UCSD-AML1 (cell line): ENCODE data around the gene ARHGEF26.

Experiments
- DNase-seq: peaks from one replicate; lab custom pipeline; 2025; ENCODE audit not compliant: unreplicated experiment; lab: John Stamatoyannopoulos, UW

ARHGEF26 gene

DNA sequence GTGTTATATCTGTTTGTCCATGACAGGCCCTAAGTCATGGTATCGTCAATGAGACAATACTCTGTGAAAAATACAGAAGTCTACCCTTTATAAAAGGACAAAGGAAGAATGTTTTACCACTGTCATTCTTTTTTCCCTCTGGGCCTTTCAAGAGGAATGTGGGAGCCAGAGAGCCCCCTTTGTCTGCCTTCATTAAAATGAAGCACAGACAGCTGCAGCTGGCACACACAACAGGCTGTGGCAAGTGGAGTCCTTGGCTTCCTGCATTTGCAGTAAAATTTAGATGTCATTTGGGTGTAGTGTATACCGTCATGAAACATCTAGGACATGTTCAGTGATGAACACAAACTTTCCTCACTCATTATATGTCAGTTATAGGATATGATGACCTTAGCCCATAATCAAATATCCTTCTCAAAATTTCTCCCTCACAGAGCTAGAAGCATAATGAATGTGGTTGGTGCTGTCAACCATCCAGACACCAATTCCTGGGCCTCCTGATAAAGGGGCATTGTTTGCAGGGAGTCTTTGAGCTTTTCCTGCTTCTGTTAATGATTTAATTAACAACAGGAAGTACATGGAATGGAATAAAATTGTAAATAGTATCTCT is 126.7 kb downstream of the ARHGEF26 start:
- DNase-seq, result no peak

DNA sequence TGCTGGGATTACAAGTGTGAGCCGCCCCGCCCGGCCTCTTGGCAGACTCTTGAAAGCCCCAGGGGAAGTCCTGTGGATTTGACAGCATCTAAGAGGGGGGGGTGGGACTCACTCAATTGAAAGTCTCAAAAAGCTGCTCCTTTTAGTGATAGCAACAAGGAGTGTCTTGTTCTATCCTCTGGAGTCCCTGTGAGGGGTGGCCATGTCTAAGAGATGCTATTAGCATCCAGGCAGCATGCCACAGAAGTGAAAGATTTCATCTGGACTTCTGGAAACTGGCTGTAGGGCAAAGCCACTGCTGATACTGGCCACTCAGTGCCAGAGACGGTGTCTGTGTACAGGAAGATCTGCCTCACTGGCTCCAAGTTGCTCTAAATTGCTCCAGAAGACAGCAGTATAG is 129.1 kb downstream of the ARHGEF26 start:
- DNase-seq, result no peak

DNA sequence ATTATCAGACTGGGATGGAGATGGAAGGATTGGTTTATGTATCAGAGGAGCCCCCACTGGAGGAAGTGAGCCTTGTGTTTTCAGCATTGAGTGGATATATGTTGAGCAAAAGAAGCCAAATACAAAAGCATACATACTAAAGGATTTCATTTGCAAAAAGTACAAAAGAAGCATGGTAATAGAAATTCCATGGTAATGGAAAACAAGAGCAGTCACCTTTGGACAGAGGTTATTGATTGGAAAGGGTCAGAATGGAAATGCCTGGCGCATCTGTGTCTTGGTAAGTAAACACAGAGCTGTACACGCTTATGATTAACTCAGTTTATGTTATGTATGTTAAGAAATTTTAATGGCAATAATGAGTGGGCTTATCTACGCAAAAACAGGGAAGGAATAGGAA is 130.4 kb downstream of the ARHGEF26 start:
- no peak for DNase-seq

DNA sequence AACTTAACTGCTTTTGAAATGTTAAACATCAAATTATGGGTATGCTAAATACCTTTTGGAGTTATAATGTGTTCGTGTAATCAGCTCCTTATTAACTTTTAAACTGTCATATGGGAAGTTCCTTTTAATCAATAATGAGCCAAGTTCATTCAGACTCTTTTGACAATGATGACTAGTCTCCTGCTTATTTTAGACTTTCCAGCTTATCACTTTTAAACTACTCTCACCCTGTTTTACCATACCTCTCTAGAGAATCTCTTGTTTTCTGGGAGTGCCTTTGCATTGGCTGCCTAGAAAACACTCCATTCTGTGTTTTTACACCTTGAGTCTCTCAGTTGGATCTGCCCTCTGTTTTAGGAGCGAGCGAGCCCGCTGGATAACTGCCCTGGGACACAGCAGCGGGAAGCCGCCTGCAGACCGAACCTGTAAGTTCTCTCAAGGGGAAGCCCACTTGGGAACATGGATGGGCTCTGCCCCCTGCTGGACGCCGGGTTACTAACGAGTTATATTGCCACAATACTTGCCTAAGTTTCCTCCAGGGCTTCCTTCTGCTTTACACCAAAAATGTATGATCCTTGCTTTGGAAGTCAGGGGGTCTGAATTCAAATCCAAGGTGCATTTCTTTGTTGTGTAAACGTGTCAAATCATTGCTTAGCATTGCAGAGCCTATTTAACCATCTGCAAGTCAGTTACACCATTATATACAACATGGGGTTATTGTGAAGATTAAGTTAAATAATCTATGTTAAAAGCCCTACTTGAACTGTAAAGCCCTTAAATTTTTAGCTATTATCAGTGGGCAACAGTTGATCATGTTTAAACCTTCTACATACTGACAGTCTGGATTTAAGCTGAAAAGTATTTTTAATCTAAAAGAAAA is 131.8 kb downstream of the ARHGEF26 start:
- peak; percentile 83 for DNase-seq

DNA sequence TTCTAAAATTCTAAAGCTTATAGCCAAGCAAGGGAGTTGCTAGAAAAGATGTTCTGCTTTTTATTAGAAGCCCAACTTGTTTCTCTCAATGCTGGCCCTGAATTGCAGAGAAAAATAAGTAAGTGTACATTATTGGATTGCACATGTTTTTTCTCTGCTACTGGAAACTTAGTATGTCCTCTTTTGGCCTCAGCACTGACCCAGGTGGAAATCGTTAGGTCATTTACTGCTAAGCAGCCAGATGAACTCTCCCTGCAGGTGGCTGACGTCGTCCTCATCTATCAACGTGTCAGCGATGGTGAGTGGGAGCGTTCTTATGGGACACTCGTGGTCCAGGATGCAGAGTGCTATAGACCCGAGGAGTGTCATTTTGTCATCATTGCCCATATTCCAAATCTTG is 133.3 kb downstream of the ARHGEF26 start:
- DNase-seq, result no peak

DNA sequence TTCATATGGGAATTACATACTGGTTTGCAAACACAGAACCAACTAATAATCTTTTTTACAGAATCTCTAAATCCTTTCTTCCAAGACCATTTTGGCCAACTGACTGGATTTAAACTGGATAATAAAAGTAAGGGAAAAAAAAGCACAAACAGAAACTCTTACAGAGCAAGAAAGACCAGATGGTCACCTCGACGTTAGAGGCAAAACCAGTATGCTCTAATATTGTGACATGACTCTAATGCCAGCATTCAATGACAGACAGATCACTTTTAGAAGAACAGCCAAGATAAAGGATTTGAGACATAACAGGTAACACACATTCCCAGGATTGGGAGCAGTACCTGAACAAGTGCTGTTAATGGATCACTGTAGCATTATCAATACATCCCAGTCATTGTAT is 152.2 kb downstream of the ARHGEF26 start:
- DNase-seq, result no peak

DNA sequence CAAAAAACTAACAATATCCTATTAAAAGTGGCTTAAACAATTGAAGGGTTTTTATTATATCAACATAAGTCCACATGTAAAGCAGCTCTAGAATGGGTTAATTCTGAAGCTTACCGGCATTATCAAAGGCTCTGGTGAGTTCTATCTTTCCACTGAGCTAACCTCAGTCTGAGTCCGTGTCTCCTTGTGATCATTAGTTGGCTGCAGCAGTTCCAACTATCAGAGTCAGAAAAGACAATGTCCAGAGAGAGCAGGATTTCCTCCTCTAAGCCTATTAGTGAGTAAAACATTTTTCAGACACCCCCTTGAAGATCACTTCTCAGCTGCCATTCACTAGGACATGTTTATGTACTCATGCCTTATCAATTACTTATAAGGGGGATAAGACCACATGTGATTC is 153.2 kb downstream of the ARHGEF26 start:
- no peak for DNase-seq

DNA sequence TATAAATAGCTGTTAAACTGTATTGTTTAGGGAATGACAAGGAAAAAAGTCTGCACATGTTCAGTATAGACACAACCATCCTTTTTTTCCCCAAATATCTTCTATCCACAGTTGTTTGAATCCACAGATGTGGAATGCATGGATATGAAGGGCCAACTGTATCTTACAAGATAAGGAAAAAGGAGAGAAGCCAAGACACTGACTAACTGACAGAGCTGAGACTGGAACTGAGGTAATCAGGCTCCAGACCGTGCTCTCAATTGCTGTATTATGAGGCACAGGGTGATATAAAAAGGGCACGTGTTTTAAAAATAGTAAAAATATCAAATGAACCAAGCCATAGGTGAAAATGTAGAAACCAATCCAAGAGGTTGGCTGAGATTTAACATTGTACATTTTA is 154.1 kb downstream of the ARHGEF26 start:
- no peak for DNase-seq

DNA sequence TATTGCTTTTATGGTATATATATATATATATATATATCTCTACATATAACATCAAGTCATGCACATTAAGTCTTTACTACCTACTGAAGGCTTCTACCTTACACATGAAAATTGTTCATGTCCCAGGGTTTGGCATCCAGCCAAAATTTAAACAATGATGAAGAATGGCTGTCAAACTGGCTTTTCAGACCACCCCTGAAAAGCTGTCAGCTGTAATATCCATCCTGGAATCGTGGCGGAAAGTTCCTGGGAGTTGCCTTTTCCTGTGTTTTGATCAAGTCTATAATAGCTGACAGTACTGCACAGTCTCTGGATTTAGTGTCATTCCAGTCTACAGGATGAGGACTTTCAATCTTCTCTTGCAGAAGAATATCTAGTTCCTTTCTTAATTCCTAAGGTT is 154.8 kb downstream of the ARHGEF26 start:
- no peak for DNase-seq

DNA sequence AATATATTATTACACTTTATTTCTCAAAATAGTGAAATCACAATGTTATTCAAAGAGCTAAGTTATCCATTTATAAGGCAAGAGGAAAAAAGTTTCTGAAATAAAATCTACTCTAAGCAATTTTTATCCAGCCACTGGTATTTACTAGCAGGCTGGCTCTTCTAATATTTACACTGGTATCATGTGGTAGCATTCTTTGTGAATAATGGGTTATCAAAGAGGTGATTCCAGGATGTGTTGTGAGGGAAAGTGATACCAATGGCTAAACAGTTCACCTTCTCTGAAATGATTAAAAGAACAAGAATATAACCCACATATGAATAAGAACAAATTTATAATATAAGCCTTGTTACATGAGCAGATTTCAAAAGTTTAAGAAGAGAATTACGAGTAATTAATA is 159.0 kb downstream of the ARHGEF26 start:
- no peak for DNase-seq

DNA sequence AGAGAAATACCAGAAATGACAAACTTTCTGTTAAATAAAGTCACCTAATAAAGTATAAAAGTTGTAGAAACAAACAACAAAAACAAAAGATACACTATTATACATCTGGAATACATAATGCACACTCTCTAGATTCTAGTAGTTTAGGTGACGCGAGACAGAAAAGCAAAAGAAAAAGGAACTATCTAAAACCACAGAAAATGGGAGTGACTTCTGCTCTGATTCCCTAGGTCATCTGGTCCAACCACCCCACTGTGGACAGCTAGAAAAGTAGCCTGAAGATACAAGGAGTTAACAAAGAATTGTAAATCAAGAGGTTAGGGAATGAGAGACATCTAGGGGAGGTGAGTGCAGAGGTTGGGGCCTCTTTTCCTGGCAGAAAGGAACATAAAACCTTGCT is 164.0 kb downstream of the ARHGEF26 start:
- DNase-seq, result no peak

DNA sequence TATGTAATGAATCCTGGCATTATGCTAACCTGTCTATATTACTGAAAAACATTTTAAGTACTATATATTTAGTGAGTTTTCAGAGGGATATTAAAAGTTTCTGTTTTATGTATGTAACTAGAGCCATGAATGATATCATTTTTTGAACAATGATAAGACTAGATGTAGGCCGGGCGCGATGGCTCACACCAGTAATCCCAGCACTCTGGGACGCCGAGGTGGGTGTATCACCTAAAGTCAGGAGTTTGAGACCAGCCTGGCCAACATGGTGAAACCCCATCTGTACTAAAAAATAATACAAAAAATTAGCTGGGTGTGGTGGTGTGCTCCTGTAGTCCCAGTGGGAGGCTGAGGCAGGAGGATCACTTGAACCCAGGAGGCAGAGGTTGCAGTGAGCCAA is 169.0 kb downstream of the ARHGEF26 start:
- no peak for DNase-seq

DNA sequence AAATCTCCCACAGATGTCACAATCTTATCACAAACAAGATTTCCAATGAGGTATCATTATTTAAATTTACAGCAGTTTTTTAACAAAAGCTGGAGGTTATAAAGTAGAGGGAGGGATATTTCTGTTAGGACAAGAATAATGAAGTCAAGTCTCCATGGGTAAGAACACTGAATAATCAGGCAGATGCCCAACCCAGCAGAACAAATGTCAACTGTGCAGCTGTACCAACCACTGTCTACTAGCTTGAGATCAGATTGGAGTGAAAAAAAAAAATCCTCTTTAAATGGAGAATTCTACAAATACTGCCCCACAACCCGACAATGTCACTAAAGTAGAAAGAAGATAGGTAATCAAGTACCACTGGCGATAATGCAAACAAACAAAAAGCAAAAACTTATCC is 172.8 kb downstream of the ARHGEF26 start:
- DNase-seq, result no peak

DNA sequence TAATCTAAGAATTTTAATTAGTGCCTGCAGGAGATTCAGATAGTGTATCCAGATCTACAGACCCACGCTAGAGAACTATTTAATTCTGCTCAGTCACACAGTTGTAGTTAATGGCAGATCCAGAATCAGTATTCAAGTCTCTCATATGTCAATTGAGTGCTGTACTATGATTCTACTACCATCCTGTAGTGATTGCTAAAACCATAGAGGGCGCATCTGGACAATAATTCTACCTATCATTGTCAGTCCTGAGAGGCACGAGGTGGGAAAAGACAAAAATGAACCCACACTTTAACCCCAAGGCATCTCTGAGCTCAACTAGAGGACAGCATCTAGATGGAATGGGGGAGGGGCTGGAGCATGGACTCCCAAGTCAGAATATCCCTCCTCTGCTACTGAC is 180.4 kb downstream of the ARHGEF26 start:
- DNase-seq, result no peak

DNA sequence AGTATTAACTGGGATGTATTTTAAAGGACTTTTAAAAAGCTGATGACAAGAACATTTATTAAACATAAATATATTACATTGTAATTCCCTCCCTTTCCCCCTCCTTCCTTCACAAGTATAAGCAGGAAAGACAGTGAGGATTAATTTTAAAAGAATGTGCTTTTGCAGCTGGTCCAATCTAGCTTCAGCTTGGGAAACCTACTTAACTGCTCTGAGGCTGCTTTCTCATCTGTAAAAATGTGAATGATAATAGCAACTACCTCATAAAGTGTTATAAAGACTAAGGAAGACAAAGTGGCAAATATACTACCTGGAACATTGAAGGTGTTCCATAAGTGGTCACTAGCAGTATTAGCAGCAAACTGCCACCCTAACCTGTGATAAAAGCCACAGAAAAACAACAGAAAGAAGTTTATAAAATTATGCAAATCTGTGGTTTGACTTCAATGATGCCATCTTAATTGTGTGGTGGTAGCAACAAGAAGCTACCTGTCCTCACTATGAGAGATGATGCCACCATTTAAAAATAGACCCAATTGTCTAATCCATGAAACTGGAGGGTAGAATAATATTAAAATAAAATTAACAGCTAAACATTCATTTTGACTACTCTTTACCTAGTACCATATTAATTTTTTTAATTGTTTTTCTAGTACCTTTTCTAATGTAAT is 183.1 kb downstream of the ARHGEF26 start:
- DNase-seq, result no peak

DNA sequence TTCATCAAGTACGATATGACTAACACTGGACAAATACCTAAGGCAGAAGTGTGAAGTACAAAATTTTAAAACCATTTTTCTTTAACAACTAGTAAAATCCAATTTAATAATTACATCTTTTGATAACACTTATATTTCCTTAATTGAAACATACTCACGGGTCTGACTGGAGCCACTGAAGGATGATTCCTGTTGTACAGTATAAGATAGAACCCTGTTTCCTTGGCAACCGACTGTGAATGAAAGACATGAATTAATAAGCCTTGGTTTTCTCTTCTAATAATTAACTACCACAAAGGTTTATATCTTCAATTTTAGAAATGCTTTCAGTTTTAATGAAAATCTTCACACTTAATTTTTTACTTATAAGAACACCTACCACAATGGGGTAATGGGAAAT is 183.7 kb downstream of the ARHGEF26 start:
- DNase-seq, result no peak

DNA sequence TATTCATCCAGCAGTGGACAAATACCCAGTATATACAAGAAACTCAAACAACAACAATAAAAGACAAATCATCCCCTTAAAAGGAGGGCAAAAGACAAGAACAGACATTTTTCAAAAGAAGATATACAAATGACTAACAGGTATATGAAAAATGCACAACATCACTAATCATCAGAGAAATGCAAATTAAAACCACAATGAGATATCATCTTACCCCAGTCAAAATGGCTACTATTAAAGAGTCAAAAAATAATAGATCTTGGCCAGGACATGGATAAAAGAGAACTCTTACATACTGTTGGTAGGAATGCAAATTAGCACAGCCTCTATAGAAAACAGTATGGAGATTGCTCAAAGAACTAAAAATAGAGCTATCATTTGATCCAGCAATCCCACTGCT is 186.2 kb downstream of the ARHGEF26 start:
- no peak for DNase-seq
